HG03103 (cell line): ENCODE measurements around the gene CDH13.

Experiments used
- ATAC-seq: cut with Tn5 transposase; IDR thresholded peaks from one replicate; pipeline ENCODE4 v1.9.1; 2021; ENCODE audit warnings: low read depth; ENCODE audit not compliant: unreplicated experiment

CDH13 gene

DNA sequence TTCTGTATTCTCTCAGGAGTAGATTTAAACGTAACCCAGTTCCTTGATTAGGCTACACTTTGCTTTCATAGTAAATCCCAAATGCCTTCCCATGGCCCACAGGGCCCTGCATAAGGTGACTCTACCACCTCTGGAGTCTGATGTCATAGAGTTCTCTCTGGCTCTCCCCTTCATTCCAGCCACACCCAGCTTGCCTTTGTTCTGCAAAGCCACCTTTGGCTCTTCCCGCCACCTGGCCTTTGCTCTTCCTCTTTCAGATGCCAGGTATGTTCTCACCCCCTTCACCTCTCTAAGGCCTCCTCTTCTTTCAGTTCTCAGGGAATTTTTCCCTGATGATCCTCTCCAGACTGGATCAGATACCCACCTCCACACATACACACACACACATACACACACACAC is 1039.7 kb downstream of the CDH13 start:
- no peak for ATAC-seq

DNA sequence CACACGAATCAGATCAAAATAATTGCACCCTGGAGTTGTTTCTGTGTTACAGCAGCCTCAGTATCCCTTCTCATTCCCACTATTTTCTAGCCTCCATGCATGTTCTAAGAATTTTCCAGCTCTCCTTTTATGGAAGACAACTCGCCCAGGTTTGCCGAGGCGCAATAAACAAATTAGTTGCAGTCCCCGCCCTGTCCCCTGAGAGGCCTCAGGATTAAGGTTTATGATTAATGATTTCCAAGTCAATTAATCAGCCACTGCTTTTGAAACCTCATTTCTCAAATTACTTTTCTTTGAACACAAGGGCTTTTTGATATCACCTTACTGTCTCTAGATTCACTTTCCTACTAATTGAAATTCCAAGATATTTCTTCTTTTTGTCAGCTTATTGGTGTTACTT is 1042.7 kb downstream of the CDH13 start:
- ATAC-seq: no peak

DNA sequence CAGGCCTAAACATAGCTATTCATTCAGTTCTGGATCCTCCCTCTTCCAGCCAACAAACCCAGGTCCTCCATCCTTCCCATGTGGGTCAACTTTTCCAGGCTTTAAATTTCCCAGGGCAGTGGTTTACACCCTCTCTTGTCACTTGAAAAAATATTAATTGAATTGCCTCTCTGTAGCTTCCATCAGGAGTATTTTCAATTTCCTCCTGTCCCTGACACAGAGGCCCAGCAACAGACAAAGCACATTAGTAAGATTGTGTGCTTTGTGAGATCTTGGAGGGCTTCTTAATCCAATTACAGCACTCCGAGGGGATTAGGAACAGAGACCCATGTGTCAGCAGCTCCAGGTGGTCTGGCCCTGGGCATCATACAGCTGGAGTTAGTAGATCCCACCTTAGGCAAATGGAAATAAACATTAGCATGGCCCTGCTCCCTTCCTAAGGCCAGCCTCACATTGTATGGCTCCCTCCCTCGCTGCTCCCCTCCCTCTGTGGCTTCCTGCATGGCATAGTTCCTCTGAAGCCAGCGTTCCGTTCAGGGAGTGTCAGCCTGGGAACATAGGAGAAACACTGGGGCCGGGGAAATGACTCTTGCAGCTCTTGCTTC is 1048.3 kb downstream of the CDH13 start:
- ATAC-seq: no peak

DNA sequence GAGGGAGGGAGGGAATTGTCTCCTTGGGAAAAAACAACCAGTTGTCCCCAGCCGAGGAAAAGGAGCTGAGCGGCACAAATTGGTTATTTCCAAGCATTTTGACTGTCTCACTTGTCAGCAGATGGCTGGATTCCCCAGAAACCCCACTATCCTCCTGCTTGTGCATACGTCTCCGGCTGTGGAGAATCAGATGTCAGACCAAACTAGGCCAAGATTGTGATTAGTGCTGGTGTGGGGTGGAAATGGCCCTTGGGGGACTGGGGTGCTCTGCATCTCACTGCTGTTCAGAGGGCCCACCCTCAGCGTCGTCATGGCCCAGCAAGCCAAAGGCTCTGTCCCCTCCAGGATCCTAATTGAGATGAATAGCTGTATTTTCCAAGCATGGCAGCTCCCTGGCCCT is 1049.3 kb downstream of the CDH13 start:
- no peak for ATAC-seq

DNA sequence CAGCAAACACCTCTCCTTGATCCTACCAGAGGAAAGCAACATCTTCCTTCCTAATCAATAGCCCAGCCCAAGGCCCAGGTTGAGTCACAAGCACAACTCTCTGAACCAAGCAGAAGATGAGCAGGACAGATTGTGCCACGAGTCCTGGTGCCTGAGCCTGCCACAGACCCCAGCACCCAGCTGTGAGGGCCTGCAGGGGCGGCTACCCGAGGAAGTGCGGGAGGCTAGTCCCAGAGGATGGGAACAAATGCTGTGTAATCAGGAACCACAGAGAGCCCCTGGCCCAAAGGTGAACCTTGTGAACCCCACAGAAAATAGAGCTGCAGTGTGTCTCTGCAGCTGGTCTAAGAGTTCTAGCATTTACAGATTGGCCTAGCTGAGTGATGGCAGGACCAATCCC is 1054.2 kb downstream of the CDH13 start:
- ATAC-seq: no peak

DNA sequence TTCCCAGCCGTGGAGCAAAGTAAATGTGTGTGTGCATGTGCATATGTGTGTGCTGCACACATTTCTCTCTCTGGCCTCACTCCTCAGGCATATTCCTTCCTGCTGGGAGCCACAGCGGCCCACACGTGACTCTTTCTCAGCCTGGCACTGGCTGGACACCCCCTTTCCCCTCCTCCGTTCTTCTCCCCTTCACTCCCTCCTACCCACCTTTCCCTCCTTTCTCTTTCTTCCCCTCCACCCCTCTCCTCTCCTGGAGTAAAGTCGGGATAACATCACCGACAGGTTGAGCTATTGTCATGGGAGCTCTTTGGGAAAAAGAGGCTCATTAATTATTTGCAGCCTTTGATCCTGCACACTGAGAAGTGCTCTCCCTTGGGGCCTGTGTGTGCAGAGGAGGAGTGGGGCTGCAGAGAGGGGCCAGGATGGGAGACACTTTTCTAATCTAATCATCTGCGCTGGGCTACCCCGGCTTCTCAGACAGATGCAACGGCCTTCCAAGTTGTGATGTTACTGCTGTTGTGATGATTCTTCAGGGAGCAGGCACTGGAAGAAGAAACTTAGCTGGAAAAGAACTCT is 1054.7 kb downstream of the CDH13 start:
- no peak for ATAC-seq

DNA sequence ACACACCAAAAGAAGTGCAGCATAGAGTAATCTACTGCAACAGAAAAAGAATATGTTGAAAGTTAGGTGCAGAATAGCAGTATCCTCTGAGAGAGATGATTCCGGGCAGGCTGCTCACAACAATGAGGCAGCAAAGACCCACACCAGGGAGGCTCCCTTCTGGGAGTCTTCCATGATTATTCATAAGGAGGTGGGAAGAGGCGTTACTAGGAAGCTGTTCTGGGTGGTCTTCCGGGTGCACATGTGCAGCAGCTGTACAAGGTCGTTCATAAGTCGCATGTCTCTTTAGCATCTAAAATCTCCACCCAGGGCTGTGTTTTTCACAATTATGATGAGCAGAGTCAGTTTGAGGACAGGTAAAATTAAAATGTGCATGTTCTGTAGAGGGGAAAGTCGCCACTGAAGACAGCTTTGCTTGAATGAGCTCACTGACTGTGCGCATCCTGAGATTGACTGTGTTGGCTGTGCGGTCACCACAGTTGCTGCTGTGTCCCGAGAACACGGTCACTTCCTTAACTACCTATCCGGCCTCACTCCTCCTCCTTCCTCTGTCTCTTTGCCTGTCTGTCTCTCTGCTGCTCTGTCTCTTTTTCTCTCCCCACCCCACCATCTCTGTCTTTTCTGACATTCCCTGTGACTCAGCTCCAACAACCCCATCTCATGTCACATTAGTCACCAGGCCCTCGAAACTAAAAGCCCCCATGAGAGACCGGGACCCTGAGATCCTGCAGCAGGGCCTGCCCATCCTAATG is 1055.5 kb downstream of the CDH13 start:
- ATAC-seq: no peak

DNA sequence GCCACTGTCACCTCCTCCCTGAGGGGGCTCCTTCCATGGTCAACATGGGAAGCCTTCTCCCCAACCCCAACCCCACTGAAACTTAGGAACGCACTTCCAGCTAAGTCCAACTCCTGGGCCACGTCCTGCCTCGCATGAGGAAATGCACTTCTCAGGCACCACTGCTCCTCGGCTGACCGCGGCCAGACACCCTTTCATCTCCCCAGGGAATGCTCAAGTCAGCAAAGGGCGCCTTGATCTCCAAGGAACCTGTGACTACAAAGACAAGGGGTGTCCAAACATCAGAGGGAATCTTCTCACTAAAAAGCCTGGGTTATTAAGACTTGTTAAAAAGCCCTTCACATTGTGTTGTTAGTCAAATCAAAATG is 1056.1 kb downstream of the CDH13 start:
- ATAC-seq: no peak

DNA sequence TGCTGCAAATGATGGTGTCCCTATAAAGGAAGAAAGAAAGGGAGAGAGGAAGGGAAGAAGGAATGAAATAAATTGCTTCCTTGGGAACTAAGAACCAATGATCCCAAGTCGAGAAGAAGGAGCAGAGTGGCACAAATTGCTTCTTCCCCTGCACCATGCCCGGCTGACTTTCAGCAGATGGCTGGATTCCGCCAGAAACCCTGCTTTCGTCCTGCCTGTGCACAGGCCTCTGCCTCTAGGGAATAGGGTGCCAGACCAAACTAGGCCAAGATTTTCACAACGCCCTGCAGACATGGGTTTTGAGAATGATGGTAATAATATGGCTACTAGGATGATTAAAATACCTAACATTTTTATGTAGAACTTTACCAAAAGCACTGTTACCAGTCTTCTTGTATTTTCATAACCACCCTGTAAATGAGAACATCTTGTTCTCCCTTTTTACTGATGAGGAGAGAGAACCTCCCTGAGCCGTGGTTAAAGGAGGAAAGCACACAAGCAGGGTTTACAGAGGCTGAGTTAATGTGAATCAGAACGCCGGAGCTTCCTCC is 1058.9 kb downstream of the CDH13 start:
- ATAC-seq: no peak

DNA sequence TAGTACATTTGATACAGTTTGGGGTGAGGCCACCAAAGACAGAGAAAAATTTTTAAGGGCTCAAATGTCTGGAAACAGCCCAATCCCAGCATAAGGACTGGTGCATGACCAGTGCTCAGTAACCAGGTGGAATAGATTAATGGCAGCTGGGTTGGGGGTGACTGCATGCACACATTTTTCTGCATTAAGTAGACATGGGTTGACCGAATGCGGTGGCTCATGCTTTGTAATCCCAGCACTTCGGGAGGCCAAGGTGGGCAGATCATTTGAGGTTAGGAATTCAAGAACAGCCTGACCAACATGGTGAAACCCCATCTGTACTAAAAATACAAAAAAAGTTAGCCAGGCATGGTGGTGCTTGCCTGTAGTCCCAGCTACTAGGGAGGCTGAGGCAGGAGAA is 1060.0 kb downstream of the CDH13 start:
- no peak for ATAC-seq

DNA sequence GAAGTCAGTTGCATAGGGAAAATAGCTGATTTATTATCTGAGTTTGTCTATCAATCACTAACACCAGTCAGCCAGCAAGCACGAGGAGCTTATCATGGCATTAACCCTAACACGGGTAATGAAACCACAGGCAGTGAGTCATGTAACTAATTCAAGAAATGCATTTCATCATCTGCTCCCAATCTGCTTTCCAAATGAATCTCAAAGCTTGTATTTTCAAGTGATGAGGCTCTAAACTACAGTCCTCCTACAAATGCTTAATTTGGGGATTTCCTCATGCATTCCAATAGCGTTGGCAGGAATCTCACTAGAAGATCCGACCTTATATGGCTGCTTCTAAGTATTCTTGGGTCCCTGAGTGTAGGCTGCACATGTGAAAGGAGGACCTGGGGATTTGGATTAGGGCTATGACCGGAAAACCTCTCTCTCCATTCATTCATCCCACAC is 1062.6 kb downstream of the CDH13 start:
- no peak for ATAC-seq

DNA sequence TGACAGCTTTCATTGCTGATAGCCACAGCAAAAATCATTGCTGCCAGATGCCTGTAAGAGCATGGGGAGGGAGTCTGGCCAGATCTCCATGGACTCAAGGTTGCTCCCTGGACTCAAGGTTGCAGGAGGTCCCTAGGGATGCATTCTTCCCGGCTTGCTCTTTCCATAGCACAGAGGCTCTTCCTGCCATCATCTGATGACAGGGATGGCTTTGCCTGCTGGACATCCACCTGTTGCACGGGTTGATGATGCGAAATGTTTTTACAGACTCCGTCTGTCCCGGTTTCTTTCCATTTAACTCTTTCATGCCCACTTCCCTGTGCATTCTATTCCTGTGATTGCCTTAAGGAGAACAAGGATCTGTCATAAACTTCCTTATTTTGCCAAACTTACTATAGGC is 1065.5 kb downstream of the CDH13 start:
- no peak for ATAC-seq

DNA sequence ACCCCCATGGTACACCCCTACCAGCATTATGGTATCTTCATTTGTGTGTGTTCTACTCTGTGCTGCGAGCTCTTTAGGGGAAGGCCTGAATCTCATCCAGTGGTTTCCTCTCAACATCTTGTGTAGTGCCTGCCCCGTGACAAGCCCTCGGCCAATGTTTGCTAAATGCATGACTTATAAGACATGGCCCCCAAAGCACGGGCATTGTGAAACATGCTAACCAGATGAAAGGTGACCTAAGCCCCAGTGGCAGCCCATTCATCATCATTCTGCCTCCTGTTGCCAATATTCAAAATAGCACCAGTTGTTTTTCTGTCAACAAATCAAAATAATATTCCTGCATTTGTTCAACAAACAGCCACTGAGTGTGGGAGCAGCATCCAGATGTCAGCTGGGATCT is 1072.2 kb downstream of the CDH13 start:
- no peak for ATAC-seq

DNA sequence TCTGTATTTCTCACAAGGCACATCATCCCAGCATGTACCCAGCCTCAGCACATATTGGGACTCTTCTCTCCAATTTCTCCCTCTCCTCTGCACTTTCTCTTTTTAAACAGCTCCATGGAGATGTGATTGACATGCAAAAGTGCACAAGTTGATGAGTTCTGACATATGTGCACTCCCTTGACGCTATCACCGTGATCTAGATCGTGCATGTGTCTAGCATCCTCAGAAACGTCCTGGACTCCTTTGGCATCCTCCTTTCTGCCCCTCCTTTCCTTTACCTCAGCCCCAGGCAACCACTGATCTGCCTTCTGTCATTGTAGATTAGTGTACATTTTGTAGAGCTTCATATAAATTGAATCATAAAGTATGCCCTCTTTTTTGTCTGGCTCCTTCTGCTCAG is 1073.0 kb downstream of the CDH13 start:
- ATAC-seq: no peak

DNA sequence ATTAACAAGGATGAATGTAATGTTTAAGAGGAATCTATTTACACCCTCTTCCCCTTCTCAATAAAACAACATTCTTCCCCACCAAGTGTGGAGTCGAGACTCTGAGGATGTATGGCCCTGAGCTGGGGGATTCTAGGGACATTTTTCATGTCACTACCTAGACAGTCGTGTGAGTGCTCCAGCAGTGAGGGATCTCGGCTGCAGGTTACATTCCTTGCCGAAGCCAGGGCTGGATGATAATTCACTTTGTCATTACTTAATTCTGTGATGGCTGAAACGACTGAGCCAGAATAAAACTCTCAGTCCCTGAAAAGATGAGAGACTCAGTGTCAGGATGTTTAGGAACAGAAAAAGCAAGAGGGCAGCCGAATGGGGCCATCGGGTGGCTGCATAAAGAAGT is 1074.1 kb downstream of the CDH13 start:
- ATAC-seq: no peak

DNA sequence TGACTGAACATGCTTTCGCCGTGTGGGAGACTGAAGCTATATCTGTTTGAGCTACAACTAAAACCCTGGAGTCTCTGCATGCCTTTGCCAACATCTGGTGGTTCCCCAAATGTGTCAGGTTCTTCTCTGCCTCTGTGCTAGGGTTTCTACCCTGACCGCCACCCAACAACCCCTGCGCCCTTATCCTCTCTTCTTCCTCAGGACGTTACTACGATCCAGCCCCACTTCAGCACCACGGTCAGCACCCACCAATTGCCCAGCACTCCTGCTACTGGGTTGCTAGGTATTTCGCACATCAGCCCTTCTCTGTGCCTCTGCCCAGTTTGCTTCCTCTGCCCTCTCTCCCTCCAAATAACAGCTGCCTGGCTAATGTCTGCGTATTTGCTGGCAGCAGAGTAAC is 1074.7 kb downstream of the CDH13 start:
- ATAC-seq: no peak

DNA sequence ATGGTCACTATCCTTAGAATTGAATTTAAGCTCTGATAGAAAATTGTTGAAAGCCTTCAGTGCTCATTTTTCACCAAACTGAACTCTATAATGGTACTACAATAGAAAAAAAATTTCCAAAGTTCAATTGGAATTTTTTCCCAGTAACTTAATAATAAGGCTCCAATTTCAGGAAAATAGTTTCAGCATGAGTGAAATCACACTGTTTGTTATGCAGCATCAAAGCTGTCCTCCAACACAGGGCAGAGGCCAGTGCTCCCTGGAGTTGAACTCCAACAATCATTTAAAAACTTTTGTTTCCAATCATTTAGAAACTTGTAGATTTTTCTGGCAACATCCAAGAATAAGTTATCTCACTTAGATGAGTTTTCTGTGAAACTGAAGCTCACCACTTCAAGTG is 1077.9 kb downstream of the CDH13 start:
- ATAC-seq: no peak

DNA sequence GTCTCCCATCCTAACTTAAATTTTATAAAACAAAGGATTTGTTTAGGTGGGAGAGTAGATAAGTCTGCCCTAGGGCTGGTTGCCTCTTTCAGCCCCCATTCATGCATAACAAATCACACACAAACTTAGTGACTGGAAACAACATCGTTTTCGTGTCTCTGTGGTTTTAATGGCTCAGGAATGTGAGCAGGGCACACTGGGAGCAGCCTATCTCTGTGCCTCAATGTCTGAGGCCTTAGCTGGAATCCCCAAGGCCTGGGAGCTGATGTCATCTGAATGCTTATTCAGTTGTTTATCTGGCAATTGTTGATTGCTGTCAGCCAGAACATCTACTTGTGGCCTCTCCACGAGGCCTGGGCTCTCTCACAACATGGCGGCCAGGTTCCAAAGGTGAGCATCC is 1079.1 kb downstream of the CDH13 start:
- no peak for ATAC-seq

DNA sequence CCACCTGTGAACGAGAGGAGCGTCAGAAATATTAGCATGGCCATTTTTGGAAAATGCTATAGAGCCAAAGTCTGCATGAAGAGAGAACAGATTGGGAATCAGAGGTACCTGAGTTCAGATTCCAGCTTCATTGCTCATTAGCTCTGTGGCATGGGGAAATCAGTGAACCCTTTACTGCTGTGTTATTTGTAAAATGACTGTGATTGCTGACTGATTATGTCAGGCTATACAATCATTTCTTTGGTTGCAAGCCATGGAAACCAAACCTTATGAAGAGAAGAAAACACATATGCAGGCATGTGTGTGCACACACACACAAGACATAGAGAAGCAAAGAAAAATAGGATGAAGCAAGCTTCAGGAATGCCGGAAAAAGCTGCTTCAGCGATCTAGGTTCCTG is 1079.6 kb downstream of the CDH13 start:
- no peak for ATAC-seq

DNA sequence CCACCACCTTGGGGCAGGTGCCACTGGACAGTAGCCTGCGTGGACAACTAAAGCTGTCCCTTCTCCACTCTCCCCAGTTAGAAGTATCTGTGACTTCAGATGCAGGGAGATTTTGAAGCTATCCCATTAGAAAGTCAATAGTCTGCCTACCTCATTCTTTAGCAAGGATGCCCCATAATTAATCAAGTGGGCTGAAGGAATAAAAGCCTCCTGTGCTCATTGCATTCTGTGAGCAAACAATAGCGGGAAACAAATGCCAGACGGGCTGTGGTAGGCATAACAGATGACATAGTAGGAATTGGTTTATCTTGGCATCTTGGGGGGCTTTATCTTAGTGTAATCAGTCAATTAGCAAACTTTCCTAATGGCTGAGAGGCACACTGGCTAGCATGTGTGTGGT is 1084.3 kb downstream of the CDH13 start:
- no peak for ATAC-seq

DNA sequence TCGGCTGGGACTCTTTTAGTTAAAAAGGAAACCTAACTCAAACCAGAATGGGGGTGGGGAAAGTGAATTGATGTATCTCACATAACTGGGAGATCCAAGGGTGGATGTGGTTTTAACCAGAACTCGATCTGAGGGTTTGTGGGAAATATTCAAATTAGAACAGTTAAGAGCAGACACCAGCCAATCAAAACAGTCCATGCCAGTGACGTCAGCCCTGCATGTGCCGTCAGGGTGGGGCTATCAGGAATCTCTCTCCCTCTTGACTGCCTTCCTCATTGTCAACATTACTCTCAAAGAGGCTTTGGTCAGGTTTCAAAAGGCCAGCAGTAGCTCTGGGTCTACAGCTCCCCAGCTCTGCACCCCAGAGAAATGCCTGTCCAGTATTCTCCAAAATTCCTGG is 1086.8 kb downstream of the CDH13 start:
- no peak for ATAC-seq

DNA sequence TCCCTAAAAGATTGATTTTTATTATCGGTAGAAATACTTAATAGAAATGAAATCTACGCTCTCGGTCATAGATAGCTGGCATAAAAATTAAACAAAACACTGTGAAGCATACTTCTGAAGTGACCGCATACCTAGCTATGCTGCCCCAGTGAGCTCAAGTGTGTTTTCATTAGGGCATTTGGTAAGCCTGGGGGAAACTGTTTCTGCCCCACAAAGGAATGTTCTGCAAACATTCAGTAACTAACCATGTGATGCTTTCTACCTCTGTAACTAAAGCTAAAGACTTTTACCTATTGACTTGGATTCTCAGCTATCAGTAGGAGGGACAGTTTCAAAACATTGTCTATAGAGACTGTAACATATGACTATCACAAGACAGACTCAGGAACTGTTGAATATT is 1087.5 kb downstream of the CDH13 start:
- no peak for ATAC-seq
